GM20000 (cell line): ENCODE data around the gene UTS2B.

ENCODE experiments used
- DNase-seq: peaks from one replicate; pipeline ENCODE4 v3.0.0; 2012; ENCODE audit warnings: low spot score
- TF ChIP-seq, protein P1 (sequence below): IDR thresholded peaks from 2 replicates; pipeline ENCODE4 v1.5.1; 2012; ENCODE audit warnings: mild to moderate bottlenecking, control low read depth; ENCODE audit errors: extremely low read depth, missing control alignments

The UTS2B gene

DNA sequence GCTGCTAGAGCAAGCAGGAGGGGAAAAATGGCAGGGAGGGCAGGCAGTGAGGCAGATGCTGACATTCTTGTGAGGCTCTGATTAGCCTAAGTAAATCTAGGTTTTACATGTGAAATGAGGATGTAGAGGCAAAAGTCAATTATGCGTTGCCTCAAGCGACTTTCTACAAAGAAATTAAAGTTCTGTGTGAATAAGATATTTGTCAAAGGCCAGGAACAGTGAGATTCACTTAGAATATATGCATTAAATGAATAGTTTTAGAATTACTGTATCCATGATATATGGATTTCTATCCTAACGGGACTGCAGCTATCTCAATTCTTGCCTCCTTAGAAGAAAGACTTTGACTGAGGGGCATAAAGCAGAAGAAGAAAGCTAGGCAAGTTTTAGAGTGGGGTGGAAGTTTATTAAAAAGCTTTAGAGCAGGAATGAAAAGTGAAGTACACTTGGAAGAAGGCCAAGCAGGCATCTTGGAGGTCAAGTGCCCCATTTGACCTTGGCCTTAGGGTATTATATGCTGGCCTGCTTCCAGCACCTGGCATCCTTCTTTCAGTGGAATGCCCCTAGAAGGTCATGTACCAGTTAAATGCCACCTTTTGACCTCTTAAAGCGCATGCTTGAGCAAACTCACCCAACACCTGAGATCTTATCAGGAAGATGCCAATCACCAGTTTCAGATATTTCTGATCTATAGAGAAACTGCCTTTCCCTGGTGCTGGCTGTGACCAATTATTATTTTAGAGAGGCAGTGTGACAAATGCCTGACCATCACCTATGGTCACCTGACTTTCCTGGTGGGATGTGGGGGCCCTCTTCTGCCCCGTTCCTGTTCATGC, 93.1 kb downstream of the UTS2B start:
- no peak for DNase-seq
- TF ChIP-seq, protein P1, sequence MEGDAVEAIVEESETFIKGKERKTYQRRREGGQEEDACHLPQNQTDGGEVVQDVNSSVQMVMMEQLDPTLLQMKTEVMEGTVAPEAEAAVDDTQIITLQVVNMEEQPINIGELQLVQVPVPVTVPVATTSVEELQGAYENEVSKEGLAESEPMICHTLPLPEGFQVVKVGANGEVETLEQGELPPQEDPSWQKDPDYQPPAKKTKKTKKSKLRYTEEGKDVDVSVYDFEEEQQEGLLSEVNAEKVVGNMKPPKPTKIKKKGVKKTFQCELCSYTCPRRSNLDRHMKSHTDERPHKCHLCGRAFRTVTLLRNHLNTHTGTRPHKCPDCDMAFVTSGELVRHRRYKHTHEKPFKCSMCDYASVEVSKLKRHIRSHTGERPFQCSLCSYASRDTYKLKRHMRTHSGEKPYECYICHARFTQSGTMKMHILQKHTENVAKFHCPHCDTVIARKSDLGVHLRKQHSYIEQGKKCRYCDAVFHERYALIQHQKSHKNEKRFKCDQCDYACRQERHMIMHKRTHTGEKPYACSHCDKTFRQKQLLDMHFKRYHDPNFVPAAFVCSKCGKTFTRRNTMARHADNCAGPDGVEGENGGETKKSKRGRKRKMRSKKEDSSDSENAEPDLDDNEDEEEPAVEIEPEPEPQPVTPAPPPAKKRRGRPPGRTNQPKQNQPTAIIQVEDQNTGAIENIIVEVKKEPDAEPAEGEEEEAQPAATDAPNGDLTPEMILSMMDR: no peak

DNA sequence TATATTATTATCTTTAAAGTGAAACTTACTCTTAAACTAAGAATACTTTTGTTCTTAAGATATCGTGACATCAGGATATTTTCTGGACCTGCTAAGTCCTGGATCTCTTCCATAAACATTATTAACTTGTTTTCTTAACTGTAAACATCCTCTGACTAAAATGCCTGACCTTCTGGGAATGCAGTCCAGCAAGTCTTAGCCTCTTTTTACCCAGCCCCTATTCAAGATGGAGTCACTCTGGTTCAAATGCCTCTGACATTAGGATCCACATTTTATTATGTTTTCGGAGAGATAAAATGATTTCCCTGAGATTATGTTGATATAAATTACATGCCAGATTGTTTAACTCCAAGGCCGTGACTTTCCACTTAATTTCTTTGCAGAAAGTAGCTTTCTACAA, 93.7 kb downstream of the UTS2B start:
- DNase-seq: no peak
- TF ChIP-seq, protein P1: no peak

DNA sequence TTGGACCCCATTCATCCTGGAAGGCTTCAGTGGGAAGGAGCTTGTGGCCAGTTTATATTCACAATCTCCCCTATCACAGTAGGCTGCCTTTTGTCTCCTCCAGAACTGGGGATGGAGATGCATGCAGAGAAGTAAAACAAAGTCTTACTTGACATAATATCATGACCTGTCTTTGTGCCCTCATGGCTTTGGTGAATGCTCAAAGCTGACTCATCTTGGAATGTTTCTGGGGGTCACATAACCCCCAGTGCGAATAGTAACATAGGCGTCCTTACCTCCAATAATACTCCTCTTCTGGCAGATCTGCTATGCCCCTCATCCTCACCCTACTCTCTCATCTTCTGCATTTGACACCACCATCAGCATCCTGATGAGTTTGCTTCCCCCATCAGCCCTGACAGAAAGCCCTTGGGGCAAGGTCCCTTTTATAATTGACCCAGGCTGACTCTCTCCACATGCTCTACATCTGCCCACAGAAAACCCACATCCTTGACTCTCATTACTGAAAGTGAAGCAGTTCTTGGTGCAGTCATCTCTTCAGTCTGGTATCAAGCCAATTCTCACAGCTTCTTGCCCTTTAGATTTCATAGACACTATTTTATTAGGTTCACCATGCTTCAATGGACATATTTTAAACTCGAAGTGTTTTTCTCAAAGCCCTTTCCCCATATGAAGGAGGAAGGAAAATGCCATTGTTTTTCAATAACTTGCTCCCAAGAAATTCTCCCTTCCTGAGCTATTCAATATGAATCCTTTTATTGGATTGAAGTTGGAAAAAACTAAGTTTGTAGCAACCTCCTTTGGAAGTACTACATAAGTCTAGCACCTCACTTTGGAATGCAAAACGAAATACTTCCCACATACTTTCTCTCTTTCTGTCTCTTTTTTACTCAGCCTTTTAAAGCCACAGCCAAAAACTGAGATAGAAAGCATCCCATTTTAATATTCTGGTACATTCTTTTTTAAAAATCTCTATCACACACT, 94.7 kb downstream of the UTS2B start:
- DNase-seq: peak; percentile 72
- TF ChIP-seq, protein P1: no peak

DNA sequence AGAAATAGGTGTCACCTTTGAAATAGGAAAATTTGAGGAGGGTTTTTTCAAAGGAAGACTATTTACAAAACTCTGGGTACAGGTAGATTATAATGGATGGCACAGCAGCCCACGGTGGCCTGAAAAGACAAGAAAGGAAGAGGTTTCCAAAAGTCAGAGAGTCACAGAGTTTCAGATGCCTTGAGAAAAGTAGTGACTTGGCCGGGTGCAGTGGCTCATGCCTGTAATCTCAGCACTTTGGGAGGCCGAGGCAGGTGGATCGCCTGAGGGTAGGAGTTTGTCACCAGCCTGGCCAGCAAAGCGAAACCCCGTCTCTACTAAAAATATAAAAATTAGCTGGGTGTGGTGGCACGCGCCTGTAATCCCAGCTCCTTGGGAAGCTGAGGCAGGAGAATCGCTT, 96.1 kb downstream of the UTS2B start:
- no peak for DNase-seq

DNA sequence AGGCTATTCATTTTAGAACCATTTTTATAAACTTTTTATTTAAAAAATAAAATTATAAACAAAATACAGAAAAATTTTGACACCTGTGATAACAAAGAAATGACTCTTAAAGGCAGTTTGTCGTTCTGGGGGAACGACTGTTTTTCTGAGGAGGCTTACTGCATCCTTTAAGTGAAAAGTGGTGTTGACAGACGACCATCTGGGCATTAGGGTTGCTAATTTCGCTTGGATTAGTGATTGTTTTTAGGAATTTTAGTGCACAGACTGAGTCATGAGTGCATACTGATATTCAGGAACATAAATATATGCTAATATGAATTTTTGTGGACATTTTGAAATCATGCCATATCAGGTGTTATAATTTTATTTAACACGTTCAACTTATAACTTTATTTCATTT, 102.8 kb downstream of the UTS2B start:
- no peak for DNase-seq
- TF ChIP-seq, protein P1: no peak

More for the DNA sequence above, 96.1 kb downstream of the UTS2B start:
- TF ChIP-seq, protein P1: no peak

DNA sequence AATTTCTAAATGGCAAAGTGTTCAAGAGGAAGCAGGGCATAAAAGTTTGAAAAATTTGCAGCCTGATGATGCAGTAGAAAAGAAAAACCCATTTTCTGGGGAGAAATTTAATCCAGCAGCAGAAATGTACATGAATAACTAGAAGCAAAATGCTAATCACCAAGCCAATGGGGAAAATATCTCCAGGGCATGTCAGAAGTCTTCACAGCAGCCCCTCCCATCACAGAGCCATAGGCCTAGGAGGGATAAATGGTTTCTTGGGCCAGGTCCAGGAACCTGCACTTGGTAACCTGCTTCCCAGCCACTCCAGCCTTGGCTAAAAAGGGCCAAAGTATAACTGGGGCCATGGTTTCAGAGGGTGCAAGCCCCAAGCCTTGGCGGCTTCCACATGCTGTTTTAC, 108.7 kb downstream of the UTS2B start:
- TF ChIP-seq, protein P1: no peak

DNA sequence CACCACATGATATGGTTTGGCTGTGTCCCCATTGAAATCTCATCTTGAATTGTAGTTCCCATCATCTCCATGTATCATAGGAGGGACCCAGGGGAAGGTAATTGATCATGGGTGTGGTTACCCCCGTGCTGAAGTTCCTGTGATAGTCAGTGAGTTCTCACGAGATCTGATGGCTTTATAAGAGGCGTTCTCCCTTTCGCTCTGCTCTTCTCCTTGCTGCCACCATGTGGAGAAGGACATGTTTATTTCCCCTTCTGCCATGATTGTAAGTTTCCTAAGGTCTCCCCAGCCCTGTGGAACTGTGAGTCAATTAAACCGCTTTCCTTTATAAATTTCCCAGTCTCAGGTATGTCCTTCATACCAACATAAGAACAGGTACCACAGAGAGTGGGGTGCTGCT, 109.4 kb downstream of the UTS2B start:
- TF ChIP-seq, protein P1: no peak

More for the DNA sequence above, 108.7 kb downstream of the UTS2B start:
- no peak for DNase-seq

More for the DNA sequence above, 109.4 kb downstream of the UTS2B start:
- DNase-seq: no peak
